SJSA1 (cell line): Measurements from ENCODE around the gene WNK2. TPM values are rescaled to one million over a fixed set of nuclear protein-coding genes. Genes with fewer than 3 reads are reported as not detected.

Experiments used
- DNase-seq, 2 experiments: peaks; one replicate each; pipeline ENCODE4 v3.0.0-alpha.2; 2015 to 2020; ENCODE audit warnings: low spot score in 2 of 2, low read depth in 1 of 2
- H3K27ac ChIP-seq: fragments of 250-450 bp; sonication (Bioruptor Pico); 2 replicates; pipeline ENCODE4 v1.5.1; 2020; ENCODE audit warnings: mild to moderate bottlenecking, moderate library complexity
- H3K27me3 ChIP-seq: fragments of 250-450 bp; sonication (Bioruptor Pico); replicated peaks from 2 replicates; pipeline ENCODE4 v1.5.1; 2020; ENCODE audit warnings: mild to moderate bottlenecking, moderate library complexity
- H3K36me3 ChIP-seq: fragments of 250-450 bp; sonication (Bioruptor Pico); 2 replicates; pipeline ENCODE4 v1.5.1; 2020; ENCODE audit warnings: mild to moderate bottlenecking
- H3K4me1 ChIP-seq: fragments of 250-450 bp; sonication (Bioruptor Pico); replicated peaks from 2 replicates; pipeline ENCODE4 v1.6.1; 2021; ENCODE audit warnings: mild to moderate bottlenecking
- H3K4me3 ChIP-seq: fragments of 250-450 bp; sonication (Bioruptor Pico); 2 replicates; pipeline ENCODE4 v1.5.1; 2020; ENCODE audit warnings: mild to moderate bottlenecking
- H3K9me3 ChIP-seq: fragments of 250-450 bp; sonication (Bioruptor Pico); replicated peaks from 2 replicates; pipeline ENCODE4 v1.5.1; 2020; ENCODE audit warnings: mild to moderate bottlenecking
- total RNA-seq: library from RNA; depleted of rRNA; stranded (reverse); fragments of >200 nt; shearing (Covaris generic); gene quantifications from 2 replicates; pipeline ENCODE4 v1.2.3, GENCODE V29; 2014

WNK2 gene
- total RNA-seq, 1 experiment from 2014 or later = not detected

DNA sequence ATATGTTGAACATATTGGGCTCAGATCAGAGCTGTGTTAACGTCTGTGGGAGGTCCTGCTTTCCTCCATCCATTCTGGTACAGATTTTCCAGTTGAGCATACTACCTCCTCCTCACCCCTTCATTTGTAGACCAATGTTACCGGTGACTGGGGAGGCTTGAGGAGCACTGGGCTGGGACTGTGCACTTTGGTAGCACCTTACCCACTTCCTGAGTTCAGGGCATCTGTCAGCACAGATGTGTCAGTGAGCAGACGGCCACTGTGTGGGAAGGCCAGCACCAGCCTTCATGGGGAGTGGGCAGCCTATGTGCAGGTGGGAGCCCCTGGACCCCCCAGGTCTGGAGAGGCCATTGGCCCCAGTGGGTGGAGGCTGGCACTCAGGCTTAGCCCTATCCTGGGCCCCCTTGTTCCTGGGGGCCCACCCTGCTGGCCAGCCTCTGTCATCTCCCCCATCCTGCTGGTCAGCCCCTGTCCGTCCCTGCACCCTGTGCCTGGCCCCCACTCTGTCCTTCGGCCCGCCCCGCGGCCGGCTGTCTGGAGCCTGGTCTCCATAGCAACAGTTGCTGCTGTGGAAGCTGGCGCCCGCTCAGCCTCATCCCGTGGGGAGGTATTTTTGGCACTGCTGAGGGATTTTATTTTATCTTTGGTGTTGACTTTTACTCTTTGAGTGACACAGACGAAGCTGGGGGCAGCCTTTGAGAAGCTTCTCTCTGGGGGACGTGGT, 21.3 kb downstream of the WNK2 start:
- no peak overlapping the region for H3K27ac ChIP-seq
- H3K36me3 ChIP-seq = no peaks in the 10 kb centered on the region
- H3K27me3 ChIP-seq = no peaks in the 10 kb centered on the region
- H3K4me3 ChIP-seq = no peak overlapping the region
- no peak for DNase-seq
- H3K9me3 ChIP-seq = no peaks in the 10 kb centered on the region
- H3K4me1 ChIP-seq = no peaks in the 10 kb centered on the region

GRCh38 chr9:93205896-93206575, 22.1 kb downstream of the WNK2 start:
- Histone ChIP-seq H3K36me3 (no peaks in the 10 kb centered on the region), H3K4me1 (no peaks in the 10 kb centered on the region), H3K27ac (no peak overlapping the region)

DNA sequence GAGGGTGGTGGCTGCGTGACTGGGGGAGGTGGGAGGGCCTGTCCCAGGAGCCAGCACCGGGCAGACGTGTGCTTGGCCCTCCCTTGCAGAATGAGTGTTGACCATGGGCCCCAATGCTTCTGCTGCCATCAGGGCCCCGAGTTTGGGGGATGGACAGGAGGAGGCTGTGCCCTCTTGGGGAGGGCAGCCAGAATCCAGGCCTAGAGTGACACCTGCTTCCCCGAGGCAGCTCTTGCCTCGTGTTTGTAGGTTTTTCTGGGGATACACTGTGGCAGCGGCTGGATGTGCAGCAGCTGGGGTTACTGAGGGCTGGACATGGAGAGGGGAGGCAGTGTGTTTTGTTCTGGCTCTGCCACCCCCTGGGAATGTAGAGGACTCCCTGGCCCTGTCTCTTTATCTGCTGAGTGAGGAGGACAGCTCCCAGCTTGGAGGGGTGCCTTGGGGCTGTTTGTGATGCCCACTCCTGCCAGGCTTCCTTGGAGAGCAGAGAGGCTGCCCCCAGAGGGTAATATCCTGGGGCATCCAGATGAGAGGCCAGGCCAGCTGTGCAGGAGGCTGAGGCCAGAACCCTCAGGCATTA, 22.7 kb downstream of the WNK2 start:
- no peaks in the 10 kb centered on the region for H3K9me3 ChIP-seq
- no peaks in the 10 kb centered on the region for H3K4me1 ChIP-seq
- no peak overlapping the region for H3K27ac ChIP-seq
- no peak for DNase-seq
- H3K27me3 ChIP-seq = no peaks in the 10 kb centered on the region
- no peak overlapping the region for H3K4me3 ChIP-seq
- H3K36me3 ChIP-seq = no peaks in the 10 kb centered on the region

More at GRCh38 chr9:93205896-93206575, 22.1 kb downstream of the WNK2 start:
- no peaks in the 10 kb centered on the region for H3K9me3 ChIP-seq
- no peaks in the 10 kb centered on the region for H3K27me3 ChIP-seq
- no peak overlapping the region for H3K4me3 ChIP-seq
- DNase-seq = no peak

DNA sequence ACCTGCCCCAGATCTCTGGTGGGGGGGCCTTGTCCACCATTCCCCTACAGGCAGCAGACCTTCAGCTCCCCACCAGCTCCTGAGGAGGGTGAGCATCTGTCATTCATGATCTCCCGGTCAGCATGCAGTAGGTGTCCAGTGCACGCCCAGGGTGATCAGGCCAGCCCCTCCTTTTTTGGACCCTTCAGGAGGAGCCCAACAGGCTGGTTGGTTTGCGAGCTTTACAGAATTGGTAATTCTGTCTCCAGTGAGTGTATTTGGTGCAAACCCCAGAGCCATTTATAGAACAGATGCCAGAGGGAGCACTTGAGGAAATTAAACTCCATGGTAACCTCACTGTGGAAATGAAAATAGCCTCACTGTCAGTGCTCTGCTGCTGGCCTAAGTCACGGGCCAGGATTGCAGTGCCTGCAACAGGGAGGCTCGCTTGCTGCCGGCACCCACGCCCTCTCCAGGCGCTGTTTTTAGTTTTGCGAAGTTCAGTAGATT, 23.4 kb downstream of the WNK2 start:
- Histone ChIP-seq H3K27ac (no peak overlapping the region), H3K4me1 (no peaks in the 10 kb centered on the region)

GRCh38 chr9:93207860-93208734, 24.2 kb downstream of the WNK2 start:
- no peak overlapping the region for H3K4me3 ChIP-seq
- no peak for DNase-seq
- H3K4me1 ChIP-seq = no peaks in the 10 kb centered on the region
- no peaks in the 10 kb centered on the region for H3K27me3 ChIP-seq
- no peak overlapping the region for H3K27ac ChIP-seq
- no peaks in the 10 kb centered on the region for H3K9me3 ChIP-seq
- no peaks in the 10 kb centered on the region for H3K36me3 ChIP-seq

More for the DNA sequence above, 23.4 kb downstream of the WNK2 start:
- Histone ChIP-seq H3K9me3 (no peaks in the 10 kb centered on the region), H3K4me3 (no peak overlapping the region), H3K36me3 (no peaks in the 10 kb centered on the region), H3K27me3 (no peaks in the 10 kb centered on the region)
- DNase-seq = no peak

- Histone ChIP-seq H3K4me3 (no peak overlapping the region), H3K4me1 (no peaks in the 10 kb centered on the region), H3K36me3 (no peaks in the 10 kb centered on the region), H3K9me3 (no peaks in the 10 kb centered on the region), H3K27ac (no peak overlapping the region), H3K27me3 (no peaks in the 10 kb centered on the region)
- no peak for DNase-seq
Observed at GRCh38 chr9:93209097-93209496, 25.2 kb downstream of the WNK2 start.

GRCh38 chr9:93209576-93210323, 25.8 kb downstream of the WNK2 start:
- Histone ChIP-seq H3K36me3 (no peaks in the 10 kb centered on the region), H3K4me3 (no peak overlapping the region), H3K27ac (no peak overlapping the region), H3K9me3 (no peaks in the 10 kb centered on the region), H3K27me3 (no peaks in the 10 kb centered on the region), H3K4me1 (no peaks in the 10 kb centered on the region)
- no peak for DNase-seq

GRCh38 chr9:93210324-93210973, 26.5 kb downstream of the WNK2 start:
- H3K36me3 ChIP-seq = no peaks in the 10 kb centered on the region

GRCh38 chr9:93210974-93211653, 27.2 kb downstream of the WNK2 start:
- H3K27me3 ChIP-seq = no peaks in the 10 kb centered on the region
- no peaks in the 10 kb centered on the region for H3K9me3 ChIP-seq
- no peaks in the 10 kb centered on the region for H3K4me1 ChIP-seq
- no peak overlapping the region for H3K27ac ChIP-seq
- no peak overlapping the region for H3K4me3 ChIP-seq
- H3K36me3 ChIP-seq = no peaks in the 10 kb centered on the region
- DNase-seq = no peak

More at GRCh38 chr9:93210324-93210973, 26.5 kb downstream of the WNK2 start:
- DNase-seq = no peak
- no peaks in the 10 kb centered on the region for H3K27me3 ChIP-seq
- H3K27ac ChIP-seq = no peak overlapping the region
- H3K4me3 ChIP-seq = no peak overlapping the region
- H3K4me1 ChIP-seq = no peaks in the 10 kb centered on the region
- no peaks in the 10 kb centered on the region for H3K9me3 ChIP-seq

DNA sequence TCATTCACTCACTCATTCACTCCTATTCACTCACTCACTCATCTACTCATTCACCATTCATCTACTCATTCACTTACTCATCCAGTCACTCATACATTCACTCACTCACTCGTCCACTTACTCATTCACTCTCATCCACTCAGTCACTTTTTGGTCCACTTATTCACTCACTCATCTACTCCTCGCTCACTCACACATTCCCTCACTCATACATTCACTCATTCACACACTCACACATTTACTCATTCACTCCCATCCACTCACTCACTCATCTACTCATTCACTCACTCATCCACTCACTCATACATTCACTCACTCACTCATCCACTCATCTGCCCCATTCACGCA, 27.7 kb downstream of the WNK2 start:
- no peak for DNase-seq
- no peaks in the 10 kb centered on the region for H3K36me3 ChIP-seq
- H3K4me3 ChIP-seq = no peak overlapping the region
- H3K4me1 ChIP-seq = no peaks in the 10 kb centered on the region
- no peak overlapping the region for H3K27ac ChIP-seq
- H3K27me3 ChIP-seq = no peaks in the 10 kb centered on the region
- no peaks in the 10 kb centered on the region for H3K9me3 ChIP-seq

DNA sequence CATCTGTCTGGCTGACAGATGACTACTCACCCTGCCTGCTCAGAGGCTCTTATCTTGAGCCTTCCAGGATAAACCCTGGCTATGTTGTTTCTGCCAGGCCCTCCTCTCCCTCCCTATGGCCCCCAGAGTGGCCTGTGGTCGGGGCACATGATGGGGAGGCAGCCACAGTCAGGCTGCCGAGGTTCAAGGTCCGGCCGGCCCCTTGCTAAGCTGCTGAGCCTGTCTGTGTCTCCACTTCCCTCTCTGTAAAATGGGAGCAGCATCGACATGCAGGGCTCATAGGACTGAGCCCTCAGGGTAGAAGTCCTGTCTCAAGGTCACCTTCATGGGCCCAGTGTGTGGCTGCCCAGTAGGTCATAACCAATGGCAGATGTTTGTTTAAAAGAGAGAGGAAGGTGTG, 28.5 kb downstream of the WNK2 start:
- no peaks in the 10 kb centered on the region for H3K36me3 ChIP-seq
- DNase-seq = no peak
- no peak overlapping the region for H3K27ac ChIP-seq
- no peaks in the 10 kb centered on the region for H3K9me3 ChIP-seq
- H3K27me3 ChIP-seq = no peaks in the 10 kb centered on the region
- H3K4me3 ChIP-seq = no peak overlapping the region
- H3K4me1 ChIP-seq = no peaks in the 10 kb centered on the region

- Histone ChIP-seq H3K4me1 (no peaks in the 10 kb centered on the region), H3K9me3 (no peaks in the 10 kb centered on the region), H3K27ac (no peak overlapping the region), H3K36me3 (no peaks in the 10 kb centered on the region), H3K4me3 (no peak overlapping the region), H3K27me3 (no peaks in the 10 kb centered on the region)
- no peak for DNase-seq
Observed at GRCh38 chr9:93216073-93216365, 32.1 kb downstream of the WNK2 start.
